Caco-2 (cell line): Measurements from ENCODE around the gene ZNF786. TPM values are rescaled to one million over a fixed set of nuclear protein-coding genes. Genes with fewer than 3 reads are reported as not detected.

Source experiments
- BruUV-seq: library from RNA; stranded (reverse); fragments of 400-500 nt; replicated peaks from 2 replicates; lab custom pipeline; 2021; lab: Mats Ljungman, UMichigan
- CTCF ChIA-PET: fragments of 300-600 bp; sonication (Branson Sonifier 250); formaldehyde crosslinking; loops from one replicate; lab custom pipeline; 2022; ENCODE audit warnings: antibody characterized with exemption; lab: Charles Lee
- POLR2A ChIA-PET: fragments of 300-600 bp; sonication (Branson Sonifier 250); formaldehyde crosslinking; loops from one replicate; lab custom pipeline; 2022; ENCODE audit warnings: antibody characterized with exemption; lab: Charles Lee
- DNase-seq, 2 experiments: peaks; one replicate each; pipeline versions ENCODE4 v3.0.0 to v3.0.0-alpha.2; 2020 to 2022
- H3K27me3 ChIP-seq: replicated peaks from 2 replicates; pipeline ENCODE4 v1.6.0; 2011; ENCODE audit warnings: low read length; ENCODE audit not compliant: control insufficient read depth, insufficient read depth
- H3K36me3 ChIP-seq: 2 replicates; pipeline ENCODE4 v1.5.1; 2011; ENCODE audit warnings: low read length; ENCODE audit not compliant: control insufficient read depth, insufficient read depth
- H3K4me1 ChIP-seq: fragments of 250-450 bp; sonication (Bioruptor Pico); 2 replicates; pipeline ENCODE4 v1.5.1; 2020; ENCODE audit warnings: mild to moderate bottlenecking
- H3K4me3 ChIP-seq: 2 replicates; pipeline ENCODE4 v1.5.1; 2011; ENCODE audit warnings: low read depth, mild to moderate bottlenecking, control low read depth, low read length
- H3K9me3 ChIP-seq: fragments of 250-450 bp; sonication (Bioruptor Pico); 2 replicates; pipeline ENCODE4 v1.5.1; 2020; ENCODE audit warnings: mild to moderate bottlenecking, moderate library complexity
- H3K27ac Mint-ChIP-seq: one replicate; pipeline ENCODE4 v1.8.0; 2022; ENCODE audit warnings: mixed read lengths; ENCODE audit not compliant: unreplicated experiment
- H3K27me3 Mint-ChIP-seq: one replicate; pipeline ENCODE4 v1.8.0; 2022; ENCODE audit warnings: mixed read lengths; ENCODE audit not compliant: insufficient read depth, unreplicated experiment
- H3K36me3 Mint-ChIP-seq: one replicate; pipeline ENCODE4 v1.8.0; 2022; ENCODE audit warnings: mild to moderate bottlenecking, mixed read lengths; ENCODE audit not compliant: insufficient read depth, unreplicated experiment
- H3K4me1 Mint-ChIP-seq: one replicate; pipeline ENCODE4 v1.8.0; 2022; ENCODE audit warnings: low read depth, mixed read lengths; ENCODE audit not compliant: unreplicated experiment
- H3K4me3 Mint-ChIP-seq: one replicate; pipeline ENCODE4 v1.8.0; 2022; ENCODE audit warnings: mild to moderate bottlenecking, moderate library complexity, mixed read lengths; ENCODE audit not compliant: unreplicated experiment
- H3K9me3 Mint-ChIP-seq: one replicate; pipeline ENCODE4 v1.8.0; 2022; ENCODE audit warnings: mixed read lengths; ENCODE audit not compliant: unreplicated experiment
- CTCF ChIP-seq, 2 experiments: fragments of 200-600 bp in 1 of 2; IDR thresholded peaks; 1 replicate in 1 of 2; 2 replicates in 1 of 2; pipeline versions ENCODE4 v1.5.1 to v1.8.0; 2011 to 2022; ENCODE audit warnings: antibody characterized with exemption in 1 of 2, control low read depth in 1 of 2, inconsistent platforms in 1 of 2, low read depth in 1 of 2, low read length in 1 of 2, mild to moderate bottlenecking in 1 of 2, moderate library complexity in 1 of 2; ENCODE audit not compliant: insufficient read depth in 1 of 2, severe bottlenecking in 1 of 2, unreplicated experiment in 1 of 2
- intact Hi-C: fragments of 100-400 bp; cut with micrococcal nuclease; formaldehyde crosslinking; loops from one replicate; pipeline ENCODE4 v1.10.0; 2022; ENCODE audit not compliant: unreplicated experiment
- total RNA-seq: library from RNA; stranded (reverse); gene quantifications from 2 replicates; pipeline ENCODE4 v1.2.3, GENCODE V29; 2022

ZNF786 gene
- total RNA-seq, 1 experiment from 2014 or later = 9.4 TPM

GRCh38 chr7:149048805-149049204, 41.7 kb downstream of the ZNF786 start:
- POLR2A ChIA-PET = no interaction called here
- H3K4me3 Mint-ChIP-seq = no peak overlapping the region
- no peak for TF ChIP-seq CTCF (IDR thresholded peaks at IDR 0.05; ENCODE audit: insufficient read depth in 1 of 2, low read depth in 1 of 2, low read length in 1 of 2, severe bottlenecking in 1 of 2, unreplicated experiment in 1 of 2)
- H3K27me3 Mint-ChIP-seq = no peaks in the 10 kb centered on the region
- Histone ChIP-seq H3K4me1 (no peaks in the 10 kb centered on the region), H3K27me3 (no peaks in the 10 kb centered on the region), H3K9me3 (no peaks in the 10 kb centered on the region), H3K36me3 (no peaks in the 10 kb centered on the region), H3K4me3 (no peak overlapping the region)
- no peak for DNase-seq
- H3K36me3 Mint-ChIP-seq = no peaks in the 10 kb centered on the region
- intact Hi-C loops = no loop called here
- CTCF ChIA-PET = interaction anchor here (0.6 to 0.9 kb wide), 2 partner anchors 17 to 93 kb away, joined by 3 to 4 read pairs; no protein-coding TSS in a partner anchor
- no TSS peak for BruUV-seq
- no peaks in the 10 kb centered on the region for H3K9me3 Mint-ChIP-seq
- H3K27ac Mint-ChIP-seq = no peak overlapping the region
- no peaks in the 10 kb centered on the region for H3K4me1 Mint-ChIP-seq

- H3K9me3 ChIP-seq = no peaks in the 10 kb centered on the region
- CTCF ChIA-PET = interaction anchor here (0.5 to 0.9 kb wide), 3 partner anchors 11 to 38 kb away, joined by 3 to 6 read pairs (median 6); no protein-coding TSS in a partner anchor
- Mint-ChIP-seq H3K9me3 (no peaks in the 10 kb centered on the region), H3K27me3 (no peaks in the 10 kb centered on the region), H3K4me3 (no peak overlapping the region), H3K27ac (no peak overlapping the region), H3K36me3 (no peaks in the 10 kb centered on the region), H3K4me1 (no peaks in the 10 kb centered on the region)
- DNase-seq = no peak
- H3K36me3 ChIP-seq = no peaks in the 10 kb centered on the region
- TF ChIP-seq CTCF (IDR thresholded peaks at IDR 0.05; ENCODE audit: insufficient read depth in 1 of 2, low read depth in 1 of 2, low read length in 1 of 2, severe bottlenecking in 1 of 2, unreplicated experiment in 1 of 2) = no peak
- H3K4me1 ChIP-seq = no peaks in the 10 kb centered on the region
- H3K27me3 ChIP-seq = no peaks in the 10 kb centered on the region
- no peak overlapping the region for H3K4me3 ChIP-seq
- BruUV-seq = no TSS peak
- POLR2A ChIA-PET = no interaction called here
- intact Hi-C loops = no loop called here
Observed at GRCh38 chr7:149046416-149046815, 44.1 kb downstream of the ZNF786 start.

GRCh38 chr7:149043936-149044335, 46.6 kb downstream of the ZNF786 start:
- Mint-ChIP-seq H3K4me1 (peaks cover 5% of the 10 kb centered on the region), H3K4me3 (no peak overlapping the region), H3K36me3 (no peaks in the 10 kb centered on the region), H3K27me3 (no peaks in the 10 kb centered on the region), H3K27ac (no peak overlapping the region), H3K9me3 (no peaks in the 10 kb centered on the region)
- DNase-seq = no peak
- no peak for TF ChIP-seq CTCF (IDR thresholded peaks at IDR 0.05; ENCODE audit: insufficient read depth in 1 of 2, low read depth in 1 of 2, low read length in 1 of 2, severe bottlenecking in 1 of 2, unreplicated experiment in 1 of 2)
- ChIA-PET POLR2A (no interaction called here), CTCF (no interaction called here)
- Histone ChIP-seq H3K4me3 (no peak overlapping the region), H3K4me1 (no peaks in the 10 kb centered on the region), H3K27me3 (no peaks in the 10 kb centered on the region), H3K9me3 (no peaks in the 10 kb centered on the region), H3K36me3 (no peaks in the 10 kb centered on the region)
- intact Hi-C loops = no loop called here
- no TSS peak for BruUV-seq
